ENCODE data around the gene INTS1. TPM values are rescaled to one million over a fixed set of nuclear protein-coding genes. Genes with fewer than 3 reads are reported as not detected.

The INTS1 gene
- total RNA-seq, 1 donor from 2014 or later = 97.9 TPM

- H3K27ac Mint-ChIP-seq = no peak overlapping the region
- H3K4me3 Mint-ChIP-seq = no peak overlapping the region
- no peaks in the 10 kb centered on the region for H3K9me3 Mint-ChIP-seq
- H3K27me3 Mint-ChIP-seq (ENCODE audit: insufficient read depth) = no peaks in the 10 kb centered on the region
- no peak for DNase-seq (ENCODE audit: low spot score)
- intact Hi-C loops (cut with micrococcal nuclease) = no loop called here
- H3K4me1 Mint-ChIP-seq (ENCODE audit: low read depth) = no peaks in the 10 kb centered on the region
- peaks cover 13% of the 10 kb centered on the region for H3K36me3 Mint-ChIP-seq (ENCODE audit: low read depth)
Observed at GRCh38 chr7:1494866-1495563, 9.2 kb downstream of the INTS1 start.

DNA sequence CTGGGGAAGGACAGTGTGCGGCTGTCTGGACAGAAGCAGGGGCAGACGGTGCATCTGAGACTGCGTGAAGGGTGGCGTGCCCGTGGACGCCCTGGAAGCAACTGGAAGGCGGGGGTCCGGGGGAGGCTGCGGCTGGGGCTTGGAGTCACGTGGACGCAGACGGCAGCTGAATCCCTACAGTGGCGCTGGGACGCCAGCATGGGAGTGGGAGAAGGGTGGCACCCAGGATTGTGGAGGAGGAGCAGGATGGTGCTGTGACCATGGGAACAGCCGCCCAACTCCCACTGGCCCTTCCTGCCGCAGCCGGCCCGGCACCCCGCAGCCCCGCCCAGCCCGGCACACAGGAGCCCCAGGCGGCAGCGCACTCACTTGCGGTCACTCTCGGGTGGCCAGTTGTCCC, 9.7 kb downstream of the INTS1 start:
- Mint-ChIP-seq H3K4me3 (no peak overlapping the region), H3K4me1 (ENCODE audit: low read depth) (no peaks in the 10 kb centered on the region), H3K27ac (no peak overlapping the region), H3K27me3 (ENCODE audit: insufficient read depth) (no peaks in the 10 kb centered on the region), H3K9me3 (no peaks in the 10 kb centered on the region), H3K36me3 (ENCODE audit: low read depth) (peaks cover 11% of the 10 kb centered on the region)
- DNase-seq (ENCODE audit: low spot score) = no peak
- intact Hi-C loops (cut with micrococcal nuclease) = no loop called here

DNA sequence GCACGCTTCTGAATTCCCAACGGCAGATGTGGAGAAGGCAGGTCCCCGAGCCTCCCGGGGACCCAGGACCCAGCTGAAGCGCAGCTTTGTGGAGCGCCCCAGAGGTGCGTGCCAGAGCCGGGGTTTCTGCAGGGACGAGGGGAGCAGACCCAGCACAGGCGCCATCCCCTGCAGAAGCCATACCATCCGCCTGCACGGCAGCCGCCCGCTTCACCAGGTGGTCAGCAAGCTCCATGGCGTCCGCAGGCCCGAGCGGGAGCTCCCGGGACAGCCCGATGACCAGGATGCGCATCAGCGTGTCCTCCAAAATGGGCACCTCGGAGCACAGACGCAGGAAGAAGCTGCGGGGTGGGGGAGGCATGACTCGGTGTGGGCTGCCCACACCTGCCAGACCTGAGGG, 10.6 kb downstream of the INTS1 start:
- H3K36me3 Mint-ChIP-seq (ENCODE audit: low read depth) = peaks cover 12% of the 10 kb centered on the region
- no peak for DNase-seq (ENCODE audit: low spot score)
- H3K27ac Mint-ChIP-seq = no peak overlapping the region
- no peak overlapping the region for H3K4me3 Mint-ChIP-seq
- H3K27me3 Mint-ChIP-seq (ENCODE audit: insufficient read depth) = no peaks in the 10 kb centered on the region
- H3K9me3 Mint-ChIP-seq = no peaks in the 10 kb centered on the region
- no peaks in the 10 kb centered on the region for H3K4me1 Mint-ChIP-seq (ENCODE audit: low read depth)
- intact Hi-C loops (cut with micrococcal nuclease) = no loop called here

DNA sequence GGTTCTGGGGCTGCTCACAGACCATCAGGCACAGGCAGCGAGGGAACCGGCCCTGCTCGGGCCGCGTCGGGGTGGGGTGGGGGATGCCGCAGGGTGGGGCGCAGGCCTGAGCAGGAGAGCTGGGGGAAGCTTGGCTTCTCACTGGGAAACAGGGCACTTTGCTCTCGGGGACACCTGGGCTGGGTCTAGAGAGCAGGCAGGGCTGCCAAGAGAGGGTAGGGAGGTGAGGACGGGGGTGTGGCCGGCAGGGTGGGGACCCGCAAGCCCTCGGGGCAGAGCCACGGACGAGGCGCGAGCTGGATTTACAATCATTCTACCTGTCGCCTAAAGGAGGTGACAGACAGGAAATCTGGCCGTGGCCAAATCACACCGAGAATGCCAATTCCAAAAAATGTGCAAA, 11.1 kb downstream of the INTS1 start:
- Mint-ChIP-seq H3K9me3 (no peaks in the 10 kb centered on the region), H3K4me1 (ENCODE audit: low read depth) (no peaks in the 10 kb centered on the region), H3K4me3 (no peak overlapping the region), H3K27me3 (ENCODE audit: insufficient read depth) (no peaks in the 10 kb centered on the region), H3K27ac (no peak overlapping the region), H3K36me3 (ENCODE audit: low read depth) (peaks cover 16% of the 10 kb centered on the region)
- intact Hi-C loops (cut with micrococcal nuclease) = no loop called here
- DNase-seq (ENCODE audit: low spot score) = no peak

GRCh38 chr7:1492640-1493039, 11.5 kb downstream of the INTS1 start:
- Mint-ChIP-seq H3K4me3 (no peak overlapping the region), H3K4me1 (ENCODE audit: low read depth) (no peaks in the 10 kb centered on the region), H3K36me3 (ENCODE audit: low read depth) (peaks cover 18% of the 10 kb centered on the region), H3K27ac (no peak overlapping the region), H3K9me3 (no peaks in the 10 kb centered on the region), H3K27me3 (ENCODE audit: insufficient read depth) (no peaks in the 10 kb centered on the region)
- intact Hi-C loops (cut with micrococcal nuclease) = no loop called here
- DNase-seq (ENCODE audit: low spot score) = no peak

DNA sequence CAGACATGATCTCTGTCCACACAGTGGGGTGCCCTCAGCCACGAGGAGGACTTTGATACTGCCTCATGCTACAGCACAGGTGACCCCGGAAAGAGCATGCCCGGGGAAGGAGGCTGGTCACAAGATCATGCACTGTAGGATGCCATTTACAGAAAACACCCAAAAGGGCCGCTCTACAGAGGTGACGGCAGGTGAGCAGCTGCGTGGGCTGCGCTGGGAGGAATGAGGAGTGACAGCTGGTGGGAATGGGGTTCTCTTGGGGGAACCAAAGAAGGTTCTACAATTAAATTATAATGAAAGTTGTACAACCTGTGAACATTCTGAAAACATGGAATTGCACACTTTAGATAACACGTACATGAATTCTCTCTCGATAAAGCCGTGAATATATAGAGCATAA, 12.0 kb downstream of the INTS1 start:
- Mint-ChIP-seq H3K4me3 (no peak overlapping the region), H3K4me1 (ENCODE audit: low read depth) (no peaks in the 10 kb centered on the region), H3K27me3 (ENCODE audit: insufficient read depth) (no peaks in the 10 kb centered on the region), H3K9me3 (no peaks in the 10 kb centered on the region), H3K36me3 (ENCODE audit: low read depth) (peaks cover 15% of the 10 kb centered on the region), H3K27ac (no peak overlapping the region)
- intact Hi-C loops (cut with micrococcal nuclease) = no loop called here
- no peak for DNase-seq (ENCODE audit: low spot score)

- H3K9me3 Mint-ChIP-seq = no peaks in the 10 kb centered on the region
- DNase-seq (ENCODE audit: low spot score) = no peak
- H3K27ac Mint-ChIP-seq = no peak overlapping the region
- no peaks in the 10 kb centered on the region for H3K4me1 Mint-ChIP-seq (ENCODE audit: low read depth)
- H3K4me3 Mint-ChIP-seq = no peak overlapping the region
- H3K27me3 Mint-ChIP-seq (ENCODE audit: insufficient read depth) = no peaks in the 10 kb centered on the region
- peaks cover 13% of the 10 kb centered on the region for H3K36me3 Mint-ChIP-seq (ENCODE audit: low read depth)
- intact Hi-C loops (cut with micrococcal nuclease) = no loop called here
Observed at GRCh38 chr7:1490837-1491236, 13.4 kb downstream of the INTS1 start.

- H3K4me1 Mint-ChIP-seq (ENCODE audit: low read depth) = no peaks in the 10 kb centered on the region
- no peak overlapping the region for H3K4me3 Mint-ChIP-seq
- H3K27ac Mint-ChIP-seq = no peak overlapping the region
- peaks cover 13% of the 10 kb centered on the region for H3K36me3 Mint-ChIP-seq (ENCODE audit: low read depth)
- no peak for DNase-seq (ENCODE audit: low spot score)
- H3K27me3 Mint-ChIP-seq (ENCODE audit: insufficient read depth) = no peaks in the 10 kb centered on the region
- intact Hi-C loops (cut with micrococcal nuclease) = no loop called here
- no peaks in the 10 kb centered on the region for H3K9me3 Mint-ChIP-seq
Observed at GRCh38 chr7:1489336-1489735, 14.9 kb downstream of the INTS1 start.

DNA sequence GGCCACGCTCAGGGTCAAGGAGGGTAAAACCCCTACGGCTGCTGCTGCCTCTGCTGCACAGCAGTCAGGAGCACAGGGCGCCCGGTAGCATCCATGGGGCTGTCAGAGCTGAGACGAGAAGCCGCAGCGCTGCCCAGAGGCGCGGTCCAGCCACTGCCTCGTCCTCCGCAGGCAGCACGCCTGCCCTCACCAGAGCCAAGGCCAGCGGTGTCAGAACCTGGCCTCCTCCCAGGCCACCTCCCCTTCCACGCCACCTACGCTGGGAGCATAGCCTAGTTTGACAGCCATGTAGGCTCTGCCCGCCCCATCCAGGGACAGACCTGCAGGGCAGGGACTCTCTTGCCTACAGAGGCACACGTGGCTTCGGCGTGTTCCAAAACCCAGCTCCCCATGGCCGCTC, 16.2 kb downstream of the INTS1 start:
- Mint-ChIP-seq H3K27ac (no peak overlapping the region), H3K27me3 (ENCODE audit: insufficient read depth) (no peaks in the 10 kb centered on the region), H3K4me3 (no peak overlapping the region), H3K4me1 (ENCODE audit: low read depth) (no peaks in the 10 kb centered on the region), H3K36me3 (ENCODE audit: low read depth) (peaks cover 13% of the 10 kb centered on the region), H3K9me3 (no peaks in the 10 kb centered on the region)
- intact Hi-C loops (cut with micrococcal nuclease) = no loop called here
- DNase-seq (ENCODE audit: low spot score) = no peak

DNA sequence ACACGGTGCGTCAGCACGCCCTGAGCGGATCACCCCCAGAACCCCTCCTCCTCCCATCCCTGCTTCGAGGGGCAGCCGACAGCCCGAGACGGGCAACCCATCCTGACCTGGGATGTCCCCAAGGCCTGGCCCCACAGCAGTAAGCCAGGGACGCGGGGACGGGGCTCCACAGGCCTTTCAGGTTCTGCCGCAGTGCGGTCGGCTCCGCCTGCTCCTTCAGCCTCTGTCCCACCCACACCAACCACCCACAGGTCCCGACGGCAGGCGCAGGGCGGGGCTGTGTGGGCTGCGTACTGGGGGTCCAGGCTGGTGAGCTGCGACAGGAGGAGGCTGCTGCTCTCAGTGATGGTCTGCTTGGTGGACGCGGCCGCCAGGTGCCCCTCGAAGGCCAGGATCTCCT, 16.7 kb downstream of the INTS1 start:
- intact Hi-C loops (cut with micrococcal nuclease) = no loop called here
- Mint-ChIP-seq H3K27me3 (ENCODE audit: insufficient read depth) (no peaks in the 10 kb centered on the region), H3K4me3 (no peak overlapping the region), H3K36me3 (ENCODE audit: low read depth) (peaks cover 13% of the 10 kb centered on the region), H3K27ac (no peak overlapping the region), H3K9me3 (no peaks in the 10 kb centered on the region), H3K4me1 (ENCODE audit: low read depth) (no peaks in the 10 kb centered on the region)
- DNase-seq (ENCODE audit: low spot score) = no peak

- H3K36me3 Mint-ChIP-seq (ENCODE audit: low read depth) = peaks cover 12% of the 10 kb centered on the region
Observed at GRCh38 chr7:1486571-1486970, 17.6 kb downstream of the INTS1 start.

DNA sequence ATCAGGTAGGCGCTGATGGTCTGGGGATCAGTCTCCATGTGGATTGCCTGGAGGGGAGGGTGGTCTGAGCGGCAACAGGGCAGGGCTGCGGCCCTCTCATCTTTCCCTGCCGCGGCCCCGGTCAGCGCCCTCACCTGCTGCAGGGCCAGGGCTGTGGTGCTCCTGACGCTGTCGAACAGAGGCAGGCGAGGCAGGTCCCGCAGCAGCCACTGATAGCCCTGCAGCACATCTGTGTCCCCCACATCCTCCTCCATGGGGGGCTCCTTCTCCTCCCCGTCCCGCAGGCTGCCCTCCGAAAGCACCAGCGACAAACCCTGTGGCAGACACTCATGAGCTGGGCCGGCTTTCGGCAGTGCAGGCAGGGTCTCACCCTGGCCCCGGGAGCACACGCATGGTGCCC, 19.0 kb downstream of the INTS1 start:
- intact Hi-C loops (cut with micrococcal nuclease) = no loop called here
- Mint-ChIP-seq H3K36me3 (ENCODE audit: low read depth) (peaks cover 7% of the 10 kb centered on the region), H3K27ac (no peak overlapping the region)

More at GRCh38 chr7:1486571-1486970, 17.6 kb downstream of the INTS1 start:
- intact Hi-C loops (cut with micrococcal nuclease) = no loop called here
- H3K4me1 Mint-ChIP-seq (ENCODE audit: low read depth) = no peaks in the 10 kb centered on the region
- DNase-seq (ENCODE audit: low spot score) = no peak
- H3K27me3 Mint-ChIP-seq (ENCODE audit: insufficient read depth) = no peaks in the 10 kb centered on the region
- H3K27ac Mint-ChIP-seq = no peak overlapping the region
- no peak overlapping the region for H3K4me3 Mint-ChIP-seq
- H3K9me3 Mint-ChIP-seq = no peaks in the 10 kb centered on the region

DNA sequence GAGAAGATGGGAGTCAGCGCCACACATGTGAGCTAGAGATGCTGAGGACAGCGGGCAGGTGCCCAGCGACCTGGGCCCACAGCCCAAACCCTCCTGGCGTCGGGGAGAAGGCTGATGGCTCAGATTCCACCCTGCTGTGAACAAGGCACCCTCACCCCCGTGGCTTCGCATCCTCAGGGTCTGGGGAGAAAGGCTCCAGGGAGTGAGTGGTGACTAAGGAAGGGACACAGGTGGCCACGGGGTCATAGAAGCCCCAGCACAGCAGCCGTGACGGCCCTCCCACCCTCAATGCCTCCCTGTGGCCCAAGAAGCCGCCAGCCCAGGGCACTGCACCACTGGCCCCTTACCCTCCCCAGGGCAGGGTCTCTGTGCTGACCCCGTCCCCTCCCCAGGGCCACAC, 19.6 kb downstream of the INTS1 start:
- no peaks in the 10 kb centered on the region for H3K9me3 Mint-ChIP-seq
- no peak overlapping the region for H3K27ac Mint-ChIP-seq
- DNase-seq (ENCODE audit: low spot score) = no peak
- no peaks in the 10 kb centered on the region for H3K4me1 Mint-ChIP-seq (ENCODE audit: low read depth)
- intact Hi-C loops (cut with micrococcal nuclease) = no loop called here
- H3K4me3 Mint-ChIP-seq = no peak overlapping the region
- no peaks in the 10 kb centered on the region for H3K27me3 Mint-ChIP-seq (ENCODE audit: insufficient read depth)
- H3K36me3 Mint-ChIP-seq (ENCODE audit: low read depth) = peaks cover 7% of the 10 kb centered on the region

More for the DNA sequence above, 19.0 kb downstream of the INTS1 start:
- no peak for DNase-seq (ENCODE audit: low spot score)
- Mint-ChIP-seq H3K27me3 (ENCODE audit: insufficient read depth) (no peaks in the 10 kb centered on the region), H3K4me1 (ENCODE audit: low read depth) (no peaks in the 10 kb centered on the region), H3K4me3 (no peak overlapping the region), H3K9me3 (no peaks in the 10 kb centered on the region)

All from activated T-helper 1 cell treated with anti-CD3 and anti-CD28 coated beads, Interleukin-12 subunit alpha, Interleukin-12 subunit beta, Interleukin-2, Interleukin-4 antibody, amounts not matched to agents 30 ng/mL and 10 ng/mL and 1 ng/mL, durations not matched to agents 14 hours and 24 hours and 36 hours (primary cell).